ENCODE results near the gene MAFG.

GRCh38 chr17:81958633-81959342 lies 31.3 kb upstream of the MAFG start:
- TF ChIP-seq CTCF (IDR thresholded peaks at IDR 0.05) (no peak), POLR2A (IDR thresholded peaks at IDR 0.05) (no peak)
